Activated naive CD4-positive, alpha-beta T cell treated with Interleukin-2 at 50 U/mL for 16 hours (primary cell): ENCODE results near the gene IDH2.
"Not testable (repeated sequence)": the region's sequence is repeated elsewhere in the genome, so short reads cannot be mapped to it uniquely, and the experiment has no call there.

ENCODE experiments used
- DNase-seq: peaks from one replicate; pipeline ENCODE4 v3.0.0-alpha.2; 2020

The IDH2 gene

DNA sequence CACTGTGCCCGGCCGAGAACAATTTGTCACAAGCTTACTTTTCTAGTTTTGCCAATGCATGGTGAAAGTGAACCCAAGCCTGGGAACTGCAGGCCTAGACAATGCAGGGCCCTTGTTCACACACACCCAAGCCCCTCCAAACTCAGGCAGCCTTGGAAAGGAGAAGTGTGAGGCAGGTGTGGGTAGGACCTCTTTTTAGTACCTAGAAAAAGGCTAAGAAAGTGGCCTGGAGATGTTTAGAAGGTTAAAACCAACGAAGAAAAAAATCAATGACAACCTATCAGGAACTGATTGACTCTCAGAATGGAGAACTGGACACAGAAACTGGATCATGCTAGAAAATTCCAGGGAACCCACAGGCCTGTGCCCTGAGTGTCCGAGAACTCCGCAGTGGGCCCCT is 18.8 kb downstream of the IDH2 start:
- DNase-seq, result no peak

DNA sequence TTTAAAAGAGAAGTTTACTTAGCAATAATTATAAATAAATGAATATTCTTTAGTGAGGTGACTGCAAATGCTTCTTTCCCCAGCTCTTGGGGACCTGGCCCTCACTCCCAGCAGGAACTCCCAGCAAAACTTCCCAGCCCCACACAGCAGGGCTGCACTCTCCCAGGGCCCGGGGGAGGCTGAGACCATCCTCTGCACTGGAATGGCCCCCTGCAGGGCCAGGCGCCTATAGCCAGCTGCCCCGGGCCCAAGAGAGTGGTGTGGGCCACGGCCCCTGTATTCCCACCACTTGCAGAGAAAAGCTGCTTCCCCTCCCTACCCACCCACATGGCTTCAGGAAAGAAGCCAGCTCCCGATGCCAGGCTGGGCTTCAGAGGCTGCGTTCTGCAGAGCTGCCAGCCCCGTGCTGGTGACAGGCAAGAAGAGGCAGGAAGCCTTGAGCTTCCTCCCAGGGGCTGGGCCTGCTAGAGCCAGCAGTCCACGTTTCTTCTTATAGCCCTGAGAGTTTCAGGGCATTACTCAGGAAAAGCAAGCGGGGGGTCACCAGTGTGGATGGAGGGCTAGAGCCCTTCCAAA is 20.0 kb downstream of the IDH2 start:
- DNase-seq, result no peak

DNA sequence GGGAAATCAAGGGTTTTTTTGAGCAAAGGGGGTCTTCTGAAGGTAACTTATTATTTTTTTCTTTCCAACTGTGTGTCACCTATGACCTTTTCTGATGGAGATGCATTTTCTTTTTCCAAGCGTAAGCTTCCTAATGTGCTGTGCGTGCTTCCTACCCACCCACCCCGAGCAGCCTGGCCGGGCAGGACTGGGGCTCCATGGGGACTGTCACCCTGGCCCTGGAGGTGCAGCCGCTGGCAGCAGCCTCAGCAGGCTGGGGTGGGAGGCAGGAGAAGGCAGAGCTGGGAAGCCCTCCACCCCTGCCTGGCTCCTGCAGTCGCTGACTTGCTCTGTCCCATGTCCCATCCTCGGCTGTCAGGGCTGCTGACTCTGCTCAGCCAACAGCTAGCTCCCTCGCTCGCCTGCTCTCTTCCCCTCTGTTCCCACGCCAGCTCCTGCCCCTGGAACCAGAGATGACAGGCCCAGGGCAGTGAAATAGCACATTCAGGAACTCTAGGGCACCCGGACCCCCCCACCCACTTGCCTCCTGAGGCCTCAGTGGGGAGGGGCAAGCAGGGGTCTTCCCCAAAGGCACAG is 21.4 kb downstream of the IDH2 start:
- no peak for DNase-seq

DNA sequence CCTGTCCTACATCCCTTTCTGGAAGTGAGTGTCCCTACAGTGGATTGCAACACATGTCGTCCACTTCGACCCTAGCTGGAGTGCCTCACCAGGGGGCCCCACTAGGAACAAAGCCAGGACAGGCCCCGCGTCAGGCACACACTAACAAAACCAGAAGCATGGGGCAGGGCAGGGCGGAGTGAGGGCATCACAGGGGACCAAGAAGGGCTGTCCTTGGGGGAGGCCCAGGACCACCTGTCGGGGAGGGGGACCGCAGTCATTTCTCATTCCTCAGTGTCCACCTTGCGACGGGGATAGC is 21.9 kb downstream of the IDH2 start:
- DNase-seq, result no peak

DNA sequence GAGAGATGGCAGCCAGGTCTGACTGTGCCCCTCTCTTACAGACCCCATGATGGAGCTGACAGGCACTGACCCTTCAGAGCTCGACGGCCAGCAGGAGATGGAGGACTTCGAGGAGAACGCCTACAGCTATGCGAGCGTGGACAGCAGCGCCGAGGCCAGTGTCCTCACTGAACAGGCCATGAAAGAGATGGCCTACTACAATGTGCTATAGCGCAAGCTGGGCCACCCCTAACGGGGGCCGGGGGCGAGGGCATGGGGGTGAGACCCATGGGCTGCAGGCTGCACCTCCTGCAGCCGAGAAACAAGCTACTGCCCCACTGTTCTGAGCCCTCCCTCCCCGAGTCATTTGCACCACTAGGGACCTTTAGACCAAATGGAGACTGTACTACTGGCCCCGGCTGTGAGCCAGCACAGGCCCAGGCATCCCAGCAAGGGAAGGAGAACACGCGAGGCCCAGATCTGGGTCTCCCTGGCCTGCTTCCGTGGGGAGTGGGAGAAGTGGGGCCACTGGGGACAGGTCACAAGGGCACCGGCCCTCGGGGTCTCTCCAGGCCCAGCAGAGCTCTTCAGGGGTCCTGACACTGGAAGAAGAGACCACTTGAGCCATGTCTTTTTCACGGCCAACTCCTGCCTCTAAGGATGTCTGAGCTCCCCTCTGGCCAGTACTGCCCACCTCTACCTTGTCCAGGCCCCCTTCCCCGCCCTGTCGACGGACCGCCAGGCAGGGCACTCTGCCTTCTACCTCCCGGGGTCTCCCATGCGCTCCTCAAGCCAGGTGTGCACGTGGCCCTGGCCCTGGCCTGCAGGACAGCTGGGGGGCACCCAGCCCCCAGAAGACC is 22.4 kb downstream of the IDH2 start:
- DNase-seq, result no peak

DNA sequence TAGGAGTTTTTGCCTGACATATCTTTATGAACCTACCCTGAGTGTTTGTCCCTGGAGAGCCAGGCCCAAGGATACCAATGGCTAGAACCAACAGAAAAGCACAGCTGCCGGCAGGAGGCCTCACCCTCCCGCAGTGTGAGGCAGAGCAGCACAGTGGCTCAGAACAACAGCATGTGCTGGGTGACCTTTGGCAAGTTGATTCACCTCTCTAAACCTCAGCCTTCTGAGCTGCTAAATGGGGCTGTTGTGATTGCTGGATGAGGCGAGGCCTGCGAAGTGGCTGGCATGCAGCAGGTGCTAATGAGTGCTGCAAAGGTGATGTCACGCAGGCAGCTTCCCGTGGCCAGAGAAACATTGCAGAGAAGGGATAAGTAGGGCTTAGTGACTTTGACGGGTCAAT is 23.3 kb downstream of the IDH2 start:
- no peak for DNase-seq

DNA sequence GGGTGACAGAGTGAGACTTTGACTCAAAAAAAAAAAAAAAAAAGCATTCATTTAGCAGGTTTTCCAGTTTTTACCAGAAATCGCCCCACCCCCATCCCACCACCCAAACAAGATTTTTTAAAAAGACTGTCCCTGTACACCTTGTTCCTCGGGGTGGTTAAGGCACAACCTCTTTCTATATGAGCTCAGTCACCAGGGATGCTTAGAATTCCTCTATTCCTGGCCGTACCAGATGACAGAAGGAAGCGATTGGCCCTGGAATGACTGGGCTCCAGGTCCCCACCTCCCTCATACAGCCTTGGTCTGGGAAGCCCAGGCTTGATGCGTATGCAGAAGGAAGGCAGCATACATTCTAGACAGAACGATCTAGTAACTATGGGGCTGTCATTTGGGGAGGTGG is 25.6 kb downstream of the IDH2 start:
- DNase-seq, result no peak

DNA sequence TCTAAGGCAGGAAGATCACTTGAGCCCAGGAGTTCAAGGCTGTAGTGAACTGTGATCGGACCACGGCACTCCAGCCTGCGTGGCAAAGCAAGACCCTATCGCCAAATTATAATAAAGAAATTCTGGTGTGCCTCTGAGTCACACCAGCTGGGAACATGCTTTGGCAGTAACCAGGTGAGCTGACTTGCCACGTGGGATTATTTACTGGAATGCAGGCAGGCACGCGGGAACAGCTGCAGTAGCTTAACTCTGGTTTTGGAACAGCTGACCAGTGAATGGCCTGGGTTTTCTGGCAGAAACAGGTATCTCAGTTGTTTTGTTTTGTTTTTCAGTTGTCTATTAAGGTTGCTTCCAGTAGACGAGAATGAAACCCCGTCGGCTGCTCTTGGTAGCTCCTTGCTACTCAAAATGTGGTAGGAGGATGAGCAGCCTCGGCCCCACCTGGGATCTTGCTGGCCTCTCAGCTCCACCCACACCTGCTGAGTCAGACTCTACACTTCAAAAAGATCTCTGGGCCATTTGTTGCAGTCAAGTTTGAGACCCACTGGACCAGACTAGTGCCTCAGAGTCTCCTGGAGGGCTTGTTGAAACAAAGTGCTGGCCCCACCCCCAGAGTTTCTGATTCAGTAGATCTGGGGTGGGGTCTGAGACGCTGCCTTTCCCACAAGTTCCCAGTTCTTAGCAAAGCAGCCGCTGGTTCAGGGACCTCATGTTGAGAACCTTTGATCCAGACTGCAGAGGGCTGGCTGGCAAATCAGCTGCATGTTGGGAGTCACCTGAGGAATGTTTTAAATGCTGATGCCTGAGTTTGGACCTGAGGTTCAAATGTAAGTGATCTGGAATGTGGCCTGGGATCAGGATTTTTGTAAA is 26.6 kb downstream of the IDH2 start:
- peak; percentile 37 for DNase-seq

DNA sequence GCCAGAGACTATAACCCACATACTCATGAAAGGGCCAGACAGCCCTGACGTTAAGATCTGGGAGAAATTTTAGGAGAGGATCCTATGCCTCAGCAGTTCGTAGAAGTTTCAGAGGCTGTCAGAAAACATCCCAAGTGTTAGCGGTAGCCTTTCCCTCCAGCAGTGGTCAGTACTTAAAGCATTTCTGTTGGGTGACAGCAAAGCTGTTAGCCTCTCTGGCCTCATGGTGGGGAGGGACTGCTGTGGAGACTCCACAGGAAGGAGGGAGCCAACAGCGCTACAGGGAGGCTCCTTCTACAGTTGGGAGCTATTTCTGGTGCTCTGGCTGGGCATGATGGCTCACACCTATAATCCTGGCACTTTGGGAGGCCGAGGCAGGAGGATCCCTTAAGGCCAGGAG is 27.4 kb downstream of the IDH2 start:
- no peak for DNase-seq

DNA sequence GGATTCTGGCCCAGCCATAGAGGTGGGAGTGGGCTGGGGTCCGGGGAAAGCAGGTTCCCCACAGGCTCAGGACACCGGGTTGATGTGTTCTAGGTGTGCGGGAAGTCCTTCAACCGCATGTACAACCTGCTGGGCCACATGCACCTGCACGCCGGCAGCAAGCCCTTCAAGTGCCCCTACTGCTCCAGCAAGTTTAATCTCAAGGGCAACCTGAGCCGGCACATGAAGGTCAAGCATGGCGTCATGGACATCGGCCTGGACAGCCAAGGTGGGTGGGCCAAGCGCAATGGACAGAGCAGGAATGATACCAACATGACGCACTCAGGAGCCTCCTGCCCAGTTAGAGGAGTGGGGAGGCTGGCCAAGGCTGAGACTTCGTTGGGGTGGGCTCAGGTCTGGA is 28.2 kb downstream of the IDH2 start:
- DNase-seq, result no peak

DNA sequence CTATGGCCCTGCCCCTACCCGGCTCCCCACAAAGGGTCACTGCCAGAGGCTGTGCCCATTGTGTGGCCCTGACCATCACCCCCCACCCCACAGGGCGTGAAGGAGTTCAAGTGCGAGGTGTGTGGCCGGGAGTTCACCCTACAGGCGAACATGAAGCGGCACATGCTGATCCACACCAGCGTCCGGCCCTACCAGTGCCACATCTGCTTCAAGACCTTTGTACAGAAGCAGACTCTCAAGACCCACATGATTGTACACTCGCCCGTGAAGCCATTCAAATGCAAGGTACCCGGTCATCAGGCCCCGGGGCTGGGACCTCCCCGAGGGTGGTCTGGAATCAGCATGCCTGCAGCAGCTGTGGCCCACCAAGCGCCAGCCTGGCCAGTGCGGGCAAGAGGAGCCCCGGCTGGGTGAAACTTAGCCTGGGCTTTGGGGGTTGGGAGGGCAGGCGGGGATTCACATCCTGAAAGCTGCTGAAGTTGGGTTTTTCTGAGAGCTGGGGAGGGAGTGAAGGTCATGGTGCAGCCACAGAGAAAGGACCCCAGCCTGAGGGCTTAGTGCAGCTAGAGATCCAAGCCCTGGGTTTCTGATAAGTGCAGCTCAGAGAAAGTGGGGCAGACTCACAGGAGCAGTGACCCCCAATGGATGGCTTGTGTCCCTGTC is 29.2 kb downstream of the IDH2 start:
- no peak for DNase-seq

DNA sequence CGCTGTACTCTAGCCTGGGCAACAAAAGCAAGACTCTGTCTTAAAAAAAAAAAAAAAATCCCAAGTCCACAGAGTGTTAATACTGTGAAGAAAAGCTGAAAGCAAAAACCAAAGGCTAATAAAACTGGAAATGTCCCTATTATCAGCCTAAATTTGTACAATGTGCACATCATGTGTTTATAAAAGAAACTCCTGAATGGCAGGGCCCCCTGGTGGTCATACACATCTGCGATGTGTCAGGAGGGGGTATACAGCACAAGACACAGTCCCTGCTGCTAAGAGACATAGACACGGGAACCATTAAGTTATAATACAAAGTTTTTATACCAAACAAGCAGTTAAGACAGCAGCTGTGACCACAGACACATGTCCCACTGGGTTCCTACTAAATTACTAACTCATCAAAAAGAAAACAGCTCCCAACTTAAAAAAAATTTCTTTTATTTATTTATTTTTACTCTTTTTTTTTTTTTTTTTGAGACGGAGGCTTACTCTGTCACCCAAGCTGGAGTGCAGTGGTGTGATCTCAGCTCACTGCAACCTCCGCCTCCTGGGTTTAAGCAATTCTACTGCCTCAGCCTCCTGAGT is 31.0 kb downstream of the IDH2 start:
- DNase-seq, result peak; percentile 79

DNA sequence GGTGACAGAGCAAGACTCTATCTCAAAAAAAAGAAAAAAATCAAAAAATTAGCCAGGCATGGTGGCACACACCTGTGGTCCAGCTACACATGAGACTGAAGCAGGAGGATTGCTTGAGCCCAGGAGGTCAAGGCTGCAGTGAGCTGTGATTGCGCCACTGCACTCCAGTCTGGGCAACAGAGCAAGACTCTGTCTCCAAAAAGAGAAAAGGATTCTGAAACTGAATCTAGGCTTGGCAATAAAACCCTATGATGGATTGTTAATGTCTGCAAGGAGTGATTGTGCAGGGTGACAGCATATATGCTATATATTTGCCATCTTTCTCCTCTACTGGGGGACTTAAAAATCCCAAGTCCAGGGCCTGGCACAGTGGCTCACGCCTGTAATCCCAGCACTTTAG is 31.6 kb downstream of the IDH2 start:
- DNase-seq, result not testable (repeated sequence)

DNA sequence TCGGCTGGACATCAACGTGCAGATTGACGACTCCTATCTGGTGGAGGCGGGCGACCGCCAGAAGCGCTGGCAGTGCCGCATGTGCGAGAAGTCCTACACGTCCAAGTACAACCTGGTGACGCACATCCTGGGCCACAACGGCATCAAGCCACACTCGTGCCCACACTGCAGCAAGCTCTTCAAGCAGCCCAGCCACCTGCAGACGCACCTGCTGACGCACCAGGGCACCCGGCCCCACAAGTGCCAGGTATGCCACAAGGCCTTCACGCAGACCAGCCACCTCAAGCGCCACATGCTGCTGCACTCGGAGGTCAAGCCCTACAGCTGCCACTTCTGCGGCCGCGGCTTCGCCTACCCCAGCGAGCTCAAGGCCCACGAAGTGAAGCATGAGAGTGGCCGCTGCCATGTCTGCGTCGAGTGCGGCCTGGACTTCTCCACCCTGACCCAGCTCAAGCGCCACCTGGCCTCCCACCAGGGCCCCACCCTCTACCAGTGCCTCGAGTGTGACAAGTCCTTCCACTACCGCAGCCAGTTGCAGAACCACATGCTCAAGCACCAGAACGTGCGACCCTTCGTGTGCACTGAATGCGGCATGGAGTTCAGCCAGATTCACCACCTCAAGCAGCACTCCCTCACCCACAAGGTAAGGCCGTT is 34.2 kb downstream of the IDH2 start:
- DNase-seq, result no peak

DNA sequence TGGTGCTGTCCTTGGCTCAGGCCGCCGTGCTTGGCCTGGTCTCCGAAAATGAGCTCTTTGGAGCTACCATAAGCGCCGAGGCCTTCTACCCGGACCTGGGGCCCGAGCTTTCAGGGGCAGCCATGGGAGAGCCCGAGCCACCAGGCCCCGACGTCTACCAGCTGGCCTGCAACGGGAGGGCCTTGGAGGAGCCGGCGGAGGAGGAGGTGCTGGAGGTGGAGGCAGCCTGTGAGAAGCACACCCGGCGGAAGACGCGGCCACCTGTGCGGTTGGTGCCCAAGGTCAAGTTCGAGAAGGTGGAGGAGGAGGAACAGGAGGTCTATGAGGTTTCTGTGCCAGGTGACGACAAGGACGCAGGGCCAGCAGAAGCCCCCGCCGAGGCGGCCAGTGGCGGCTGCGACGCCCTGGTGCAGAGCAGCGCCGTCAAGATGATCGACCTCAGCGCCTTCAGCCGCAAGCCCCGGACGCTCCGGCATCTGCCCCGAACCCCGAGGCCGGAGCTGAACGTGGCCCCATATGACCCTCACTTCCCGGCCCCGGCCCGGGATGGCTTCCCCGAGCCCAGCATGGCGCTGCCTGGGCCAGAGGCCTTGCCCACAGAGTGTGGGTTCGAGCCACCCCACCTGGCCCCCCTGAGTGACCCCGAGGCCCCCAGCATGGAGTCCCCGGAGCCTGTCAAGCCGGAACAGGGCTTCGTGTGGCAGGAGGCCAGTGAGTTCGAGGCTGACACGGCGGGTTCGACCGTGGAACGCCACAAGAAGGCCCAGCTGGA is 34.9 kb downstream of the IDH2 start:
- DNase-seq, result no peak

DNA sequence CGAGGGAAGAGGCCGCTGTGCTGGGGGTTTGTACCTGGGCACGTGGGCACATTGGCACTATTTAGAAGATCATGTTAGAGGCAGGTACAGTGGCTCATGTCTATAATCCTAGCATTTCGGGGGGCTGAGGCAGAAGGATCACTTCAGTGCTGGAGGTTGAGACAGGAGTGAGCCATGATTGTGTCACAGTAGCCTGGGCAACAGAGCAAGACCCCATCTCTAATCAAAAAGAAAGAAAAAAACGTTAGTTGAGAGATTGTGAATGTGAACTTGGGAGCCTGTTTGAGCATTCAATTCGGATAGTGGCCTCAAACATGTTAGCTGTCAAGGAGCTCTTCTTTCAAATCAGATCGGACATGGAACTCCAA is 36.6 kb downstream of the IDH2 start:
- DNase-seq, result no peak

DNA sequence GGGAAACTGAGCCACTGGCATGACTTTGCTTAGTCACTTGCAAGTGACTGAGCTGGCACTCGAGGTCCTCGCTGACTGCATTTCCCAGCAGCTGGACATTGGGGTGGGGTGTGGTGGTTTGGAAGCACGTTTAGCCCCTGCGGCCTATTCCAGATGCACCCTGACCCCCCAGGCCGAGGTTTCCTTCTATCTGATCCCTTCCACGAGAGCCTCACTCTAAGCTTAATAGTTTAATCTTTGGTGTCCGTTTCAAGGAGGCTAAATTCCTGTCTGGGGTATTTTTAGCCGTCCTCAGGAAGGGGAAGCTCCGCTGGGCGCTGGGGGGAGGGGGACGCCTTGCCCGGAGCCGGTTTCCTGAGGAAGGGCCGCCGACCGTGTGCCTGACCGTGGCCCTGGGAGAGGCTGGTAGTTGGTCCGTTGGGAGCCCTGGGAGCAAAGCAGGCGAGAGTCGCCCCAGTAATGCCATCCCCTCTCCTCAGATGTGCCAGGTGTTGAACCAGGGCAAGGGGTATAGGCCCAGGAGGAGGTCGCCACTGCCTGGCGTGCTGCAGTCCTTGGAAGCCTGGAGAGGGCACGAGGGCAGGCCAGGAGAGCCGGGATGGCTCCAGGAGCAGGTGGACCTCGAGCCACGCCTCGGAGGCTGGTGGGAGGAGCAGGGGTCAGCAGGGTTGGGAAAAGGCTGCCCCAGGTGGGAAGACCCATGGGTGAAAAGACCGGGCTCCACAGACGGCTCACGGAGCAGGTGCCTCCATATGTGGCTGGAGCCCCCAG is 37.2 kb downstream of the IDH2 start:
- no peak for DNase-seq

DNA sequence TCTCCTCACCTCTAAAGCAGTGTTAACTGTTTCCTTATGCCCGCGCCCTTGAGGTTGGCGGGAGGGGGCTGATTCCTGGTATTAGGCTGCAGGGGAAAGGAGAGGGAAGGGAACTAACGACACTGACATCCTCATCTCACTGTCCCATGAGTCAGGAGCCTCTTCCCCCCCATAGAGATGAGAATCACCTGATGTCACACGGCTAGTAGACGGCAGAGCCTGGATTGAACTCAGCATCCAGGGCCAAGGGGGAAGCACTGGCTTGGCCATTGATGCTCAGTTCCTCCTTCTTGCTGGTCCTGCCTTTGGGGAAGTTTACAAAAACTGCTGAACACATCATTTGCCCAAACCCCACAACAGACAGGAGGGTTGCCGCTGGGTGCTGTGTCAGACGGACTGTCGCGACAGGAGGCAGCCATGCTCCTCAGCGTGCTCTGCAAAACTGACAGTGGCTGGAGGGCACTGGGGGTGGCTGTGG is 38.5 kb downstream of the IDH2 start:
- no peak for DNase-seq

DNA sequence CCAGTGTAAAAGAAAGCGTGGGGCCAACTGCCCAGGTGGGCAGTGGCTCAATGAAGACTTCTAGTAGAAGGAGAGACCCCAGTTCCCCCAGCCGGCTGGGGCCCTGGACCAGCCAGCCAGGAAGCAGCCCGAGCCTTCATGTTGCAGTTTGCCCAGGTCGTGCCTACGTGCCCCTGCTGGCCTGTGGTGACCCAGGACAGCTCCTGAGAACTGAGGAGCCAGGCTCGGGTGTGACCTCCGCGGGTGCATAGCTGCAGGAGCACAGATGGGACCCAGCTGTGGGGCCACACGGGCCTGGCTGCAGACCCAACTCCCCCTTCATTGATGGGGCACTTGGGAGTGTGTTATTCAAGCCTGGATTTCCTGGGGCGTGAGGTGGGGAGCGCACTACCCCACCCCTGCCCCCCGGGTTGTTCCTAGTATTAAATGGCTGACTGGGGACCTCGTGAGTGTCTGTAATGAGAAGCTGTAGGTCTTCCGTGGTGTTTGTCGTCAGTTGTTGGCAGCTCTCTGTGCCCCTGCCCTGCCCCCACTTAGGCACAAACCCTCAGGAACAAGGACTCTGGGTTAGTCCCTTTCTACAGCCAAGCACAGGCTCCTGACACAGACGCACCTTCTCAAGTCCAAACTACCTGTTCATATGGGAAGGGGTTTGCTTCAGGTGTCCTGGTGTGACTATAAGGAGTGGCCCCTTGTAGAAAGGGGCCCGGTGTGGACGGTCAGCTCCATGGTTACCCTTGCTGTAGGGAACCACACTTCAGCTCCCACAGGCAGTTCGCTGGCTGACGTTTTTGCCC is 39.1 kb downstream of the IDH2 start:
- DNase-seq, result no peak
